ENCODE measurements around the gene H2BK1. TPM values are rescaled to one million over a fixed set of nuclear protein-coding genes. Genes with fewer than 3 reads are reported as not detected.

Gene H2BK1
- total RNA-seq, 1 experiment from 2014 or later, result 0.87 TPM

- H3K9me3 Mint-ChIP-seq, result no peaks in the 10 kb centered on the region
- ChIA-PET POLR2A (interaction anchor here (1.0 kb wide), 1 partner anchor 29 kb away, joined by 3 read pairs; no protein-coding TSS in a partner anchor), CTCF (interaction anchor here (0.8 to 2.3 kb wide), 8 partner anchors 9 to 247 kb away, joined by 3 to 15 read pairs (median 4); partner anchors contain the start of gene ABCF2)
- no peak overlapping the region for H3K27ac Mint-ChIP-seq
- ATAC-seq, result no peak
- peaks cover 19% of the 10 kb centered on the region for H3K4me1 Mint-ChIP-seq
- DNase-seq (ENCODE audit: low spot score), result no peak
- TF ChIP-seq SMAD4 (CRISPR knock-in tag; IDR thresholded peaks at IDR 0.05) (no peak), SMAD3 (CRISPR knock-in tag; IDR thresholded peaks at IDR 0.05; ENCODE audit: borderline replicate concordance) (no peak), ZSCAN18 (CRISPR knock-in tag; IDR thresholded peaks at IDR 0.05) (no peak), ETV6 (CRISPR knock-in tag; IDR thresholded peaks at IDR 0.05) (no peak), PRDM15 (CRISPR knock-in tag; IDR thresholded peaks at IDR 0.05) (no peak), ESRRA (CRISPR knock-in tag; IDR thresholded peaks at IDR 0.05; ENCODE audit: borderline replicate concordance) (no peak), EMX1 (CRISPR knock-in tag; IDR thresholded peaks at IDR 0.05) (no peak), ZNF138 (CRISPR knock-in tag; conservative IDR thresholded peaks at IDR 0.05) (no peak), E2F5 (CRISPR knock-in tag; IDR thresholded peaks at IDR 0.05) (no peak), GRHL2 (CRISPR knock-in tag; IDR thresholded peaks at IDR 0.05; ENCODE audit: insufficient replicate concordance, severe bottlenecking) (no peak)
- H3K36me3 Mint-ChIP-seq, result no peaks in the 10 kb centered on the region
- H3K27me3 Mint-ChIP-seq (ENCODE audit: low read depth), result peaks cover 50% of the 10 kb centered on the region
- no peak overlapping the region for H3K4me3 Mint-ChIP-seq
Observed at GRCh38 chr7:151256410-151257045, 46.2 kb upstream of the H2BK1 start.

- no peak for DNase-seq (ENCODE audit: low spot score)
- Mint-ChIP-seq H3K9me3 (no peaks in the 10 kb centered on the region), H3K27ac (no peak overlapping the region), H3K4me1 (peaks cover 28% of the 10 kb centered on the region), H3K27me3 (ENCODE audit: low read depth) (peaks cover 54% of the 10 kb centered on the region), H3K4me3 (no peak overlapping the region), H3K36me3 (no peaks in the 10 kb centered on the region)
- TF ChIP-seq ESRRA (CRISPR knock-in tag; IDR thresholded peaks at IDR 0.05; ENCODE audit: borderline replicate concordance) (no peak), MYBL2 (CRISPR knock-in tag; IDR thresholded peaks at IDR 0.05) (no peak), STAT6 (CRISPR knock-in tag; conservative IDR thresholded peaks at IDR 0.05; ENCODE audit: low read depth) (no peak), ZNF232 (CRISPR knock-in tag; IDR thresholded peaks at IDR 0.05) (no peak), CREB1 (CRISPR knock-in tag; IDR thresholded peaks at IDR 0.05) (no peak), ZNF512 (CRISPR knock-in tag; IDR thresholded peaks at IDR 0.05; ENCODE audit: borderline replicate concordance) (no peak), HMGXB4 (CRISPR knock-in tag; IDR thresholded peaks at IDR 0.05) (no peak), FOXP4 (CRISPR knock-in tag; IDR thresholded peaks at IDR 0.05) (no peak), HMGA2 (CRISPR knock-in tag; IDR thresholded peaks at IDR 0.05) (no peak), MLX (CRISPR knock-in tag; IDR thresholded peaks at IDR 0.05) (no peak)
- ChIA-PET POLR2A (no interaction called here), CTCF (interaction anchor here (1.7 to 2.3 kb wide), 2 partner anchors 11 to 12 kb away, joined by 4 to 15 read pairs; no protein-coding TSS in a partner anchor)
- ATAC-seq, result no peak
Observed at GRCh38 chr7:151255390-151255789, 45.1 kb upstream of the H2BK1 start.

All from WTC11 (cell line).